Spleen (tissue), 11 donors: Measurements from ENCODE around the gene MBD3L3. TPM values are rescaled to one million over a fixed set of nuclear protein-coding genes. Genes with fewer than 3 reads are reported as not detected.

Source experiments
- DNase-seq: peaks from one replicate; pipeline ENCODE4 v3.0.0-alpha.2; 2020
- H3K27ac ChIP-seq, 8 donors: fragments of 200-600 bp; sonication (generic) in 7 of 8; 1 replicate in 4 of 8; 2 replicates in 4 of 8; pipeline versions ENCODE4 v1.5.0 to v1.8.0; 2016 to 2021; ENCODE audit warnings: inconsistent platforms in 4 of 8, mild to moderate bottlenecking in 4 of 8, moderate library complexity in 1 of 8
- H3K27me3 ChIP-seq, 7 donors: fragments of 200-600 bp; sonication (generic) in 6 of 7; replicated peaks in 1 of 7; 1 replicate in 4 of 7; 2 replicates in 3 of 7; pipeline versions ENCODE4 v1.5.0 to v1.8.0; 2016 to 2021; ENCODE audit warnings: inconsistent platforms in 3 of 7, mild to moderate bottlenecking in 1 of 7
- H3K36me3 ChIP-seq, 6 donors: fragments of 200-600 bp; sonication (generic) in 5 of 6; 1 replicate in 4 of 6; 2 replicates in 2 of 6; pipeline versions ENCODE4 v1.5.0 to v1.8.0; 2016 to 2021; ENCODE audit warnings: inconsistent platforms in 2 of 6
- H3K4me1 ChIP-seq, 6 donors: fragments of 200-600 bp; sonication (generic) in 5 of 6; 1 replicate in 3 of 6; 2 replicates in 3 of 6; pipeline versions ENCODE4 v1.5.0 to v1.8.0; 2016 to 2021; ENCODE audit warnings: inconsistent platforms in 3 of 6
- H3K4me3 ChIP-seq, 8 donors: fragments of 200-600 bp; sonication (generic) in 7 of 8; 1 replicate in 4 of 8; 2 replicates in 4 of 8; pipeline versions ENCODE4 v1.5.0 to v1.8.0; 2016 to 2021; ENCODE audit warnings: inconsistent platforms in 4 of 8, mild to moderate bottlenecking in 4 of 8, moderate library complexity in 2 of 8
- H3K9me3 ChIP-seq, 8 donors: fragments of 200-600 bp; sonication (generic) in 7 of 8; 1 replicate in 4 of 8; 2 replicates in 4 of 8; pipeline versions ENCODE4 v1.5.0 to v1.8.0; 2016 to 2021; ENCODE audit warnings: inconsistent platforms in 4 of 8
- CTCF ChIP-seq, 11 experiments: fragments of 200-600 bp in 7 of 11; fragments of 450-650 bp in 4 of 11; sonication (generic) in 4 of 11; IDR thresholded peaks in 8 of 11; conservative IDR thresholded peaks in 3 of 11; 1 replicate in 7 of 11; 2 replicates in 4 of 11; pipeline versions ENCODE4 v1.4.0 to v1.8.0; 2016 to 2021; ENCODE audit warnings: antibody characterized with exemption in 11 of 11, inconsistent platforms in 4 of 11, mild to moderate bottlenecking in 1 of 11
- POLR2A ChIP-seq, 3 donors: fragments of 450-650 bp; IDR thresholded peaks; one replicate each; pipeline ENCODE4 v1.5.1; 2017; ENCODE audit warnings: antibody characterized with exemption in 3 of 3, mild to moderate bottlenecking in 1 of 3
- POLR2AphosphoS5 ChIP-seq, 3 donors: sonication (generic); formaldehyde crosslinking; IDR thresholded peaks; one replicate each; pipeline ENCODE4 v1.5.1; 2017; ENCODE audit warnings: antibody characterized with exemption in 3 of 3
- WGBS, 5 donors: extraction: QIAGEN DNeasy Blood & Tissue Kit in 3 of 5; methylation state at CpG; one replicate each; pipeline versions ENCODE4 v1.1.5 to v1.1.7; 2013 to 2018; 5-methylcytosine and 5-hydroxymethylcytosine counted together
- intact Hi-C: fragments of 100-400 bp; cut with DNase I; formaldehyde crosslinking; loops from one replicate; pipeline ENCODE4 v1.15.0; 2023; ENCODE audit warnings: low total_unique reads
- polyA plus RNA-seq, 3 donors: library from polyadenylated mRNA; stranded (reverse); fragments of 200-250 nt; gene quantifications; one replicate each; pipeline ENCODE4 v1.2.1, GENCODE V29; 2013
- total RNA-seq, 7 donors: library from RNA; depleted of rRNA in 3 of 7; stranded (reverse); fragments of >200 nt in 3 of 7; fragmentation: NEBNext Ultra II Directional in 4 of 7; extraction: Animal tissue kit (Norgen Biotek cat#: 25700) in 4 of 7; gene quantifications; one replicate each; pipeline versions ENCODE4 v1.1.0 to v1.2.1, GENCODE V29; 2016 to 2021
- donor health status: healthy with polysubstance abuse.
- donor health status: DM: no; HTN: no; CAD: no; lungs with moderate emphysema.
- donor health status: DM: no; HTN: no; CAD: no.
- donor health status: Bipolar disorder and iron deficiency.
- donor health status: healthy.
- donor health status: DM: no; HTN: no; CAD: no.
- donor health status: DM: yes; HTN: yes; CAD: no.

The MBD3L3 gene
- total and polyA plus RNA-seq, 10 donors: not detected

GRCh38 chr19:7083076-7083956, 24.8 kb upstream of the MBD3L3 start:
- intact Hi-C loops: no loop called here
- WGBS, 5 donors: 97 to 99% (median 98%) methylated on average over 15 of the region's 15 CpGs
- peak in 1 of 3 donors; percentile 33 for TF ChIP-seq POLR2AphosphoS5 (IDR thresholded peaks at IDR 0.05)
- TF ChIP-seq CTCF (IDR thresholded peaks at IDR 0.05 in 8 of 11, conservative IDR thresholded peaks at IDR 0.05 in 3 of 11): no peak
- no peaks in the 10 kb centered on the region for H3K27me3 ChIP-seq
- H3K27ac ChIP-seq: no peak overlapping the region
- H3K36me3 ChIP-seq: peaks cover 54 to 85% (median 70%) of the 10 kb centered on the region in 6 donors
- peak overlapping the region in 1 of 8 donors; percentile 34 for H3K4me3 ChIP-seq
- H3K9me3 ChIP-seq: peaks cover 57 to 100% (median 100%) of the 10 kb centered on the region in 8 donors
- DNase-seq: no peak
- no peaks in the 10 kb centered on the region for H3K4me1 ChIP-seq

GRCh38 chr19:7078008-7078407, 19.5 kb upstream of the MBD3L3 start:
- TF ChIP-seq CTCF (IDR thresholded peaks at IDR 0.05 in 8 of 11, conservative IDR thresholded peaks at IDR 0.05 in 3 of 11) (no peak), POLR2A (IDR thresholded peaks at IDR 0.05) (no peak), POLR2AphosphoS5 (IDR thresholded peaks at IDR 0.05) (no peak)
- Histone ChIP-seq H3K4me3 (no peak overlapping the region), H3K27ac (no peak overlapping the region), H3K9me3 (peaks cover 26 to 83% (median 82%) of the 10 kb centered on the region in 8 donors), H3K4me1 (no peaks in the 10 kb centered on the region), H3K36me3 (peaks cover 63 to 100% (median 99%) of the 10 kb centered on the region in 6 donors), H3K27me3 (no peaks in the 10 kb centered on the region)
- intact Hi-C loops: no loop called here
- WGBS, 5 donors: 93 to 100% (median 97%) methylated on average over 2 of the region's 2 CpGs
- no peak for DNase-seq

GRCh38 chr19:7076151-7076550, 17.7 kb upstream of the MBD3L3 start:
- Histone ChIP-seq H3K9me3 (peaks cover 21 to 65% (median 63%) of the 10 kb centered on the region in 8 donors), H3K36me3 (peaks cover 50 to 100% (median 97%) of the 10 kb centered on the region in 6 donors), H3K4me1 (peaks cover 0 to 4% (median under 1%) of the 10 kb centered on the region in 6 donors), H3K4me3 (no peak overlapping the region), H3K27ac (no peak overlapping the region), H3K27me3 (no peaks in the 10 kb centered on the region)
- intact Hi-C loops: no loop called here
- TF ChIP-seq CTCF (IDR thresholded peaks at IDR 0.05 in 8 of 11, conservative IDR thresholded peaks at IDR 0.05 in 3 of 11) (no peak), POLR2A (IDR thresholded peaks at IDR 0.05) (no peak), POLR2AphosphoS5 (IDR thresholded peaks at IDR 0.05) (no peak)
- 97 to 100% (median 98%) methylated on average over 4 to 6 of the region's 6 CpGs for WGBS, 5 donors
- no peak for DNase-seq

- intact Hi-C loops: no loop called here
- H3K9me3 ChIP-seq: peaks cover 13 to 51% (median 50%) of the 10 kb centered on the region in 8 donors
- H3K36me3 ChIP-seq: peaks cover 39 to 94% (median 89%) of the 10 kb centered on the region in 6 donors
- H3K27ac ChIP-seq: no peak overlapping the region
- peaks cover 6 to 17% (median 13%) of the 10 kb centered on the region in 6 donors for H3K4me1 ChIP-seq
- TF ChIP-seq CTCF (IDR thresholded peaks at IDR 0.05 in 8 of 11, conservative IDR thresholded peaks at IDR 0.05 in 3 of 11) (no peak), POLR2A (IDR thresholded peaks at IDR 0.05) (no peak), POLR2AphosphoS5 (IDR thresholded peaks at IDR 0.05) (peak in 1 of 3 donors; percentile 23)
- no peaks in the 10 kb centered on the region for H3K27me3 ChIP-seq
- WGBS, 5 donors: 97 to 98% (median 98%) methylated on average over 25 to 29 of the region's 29 CpGs
- DNase-seq: no peak
- H3K4me3 ChIP-seq: no peak overlapping the region
Observed at GRCh38 chr19:7074705-7075282, 16.3 kb upstream of the MBD3L3 start.
